OCI-M2 (cell line): Measurements from ENCODE around the gene AMPH.
"Not testable (repeated sequence)": the region's sequence is repeated elsewhere in the genome, so short reads cannot be mapped to it uniquely, and the experiment has no call there.

Experiments
- DNase-seq: peaks from one replicate; lab custom pipeline; 2025; ENCODE audit not compliant: unreplicated experiment; lab: John Stamatoyannopoulos, UW

Gene AMPH

DNA sequence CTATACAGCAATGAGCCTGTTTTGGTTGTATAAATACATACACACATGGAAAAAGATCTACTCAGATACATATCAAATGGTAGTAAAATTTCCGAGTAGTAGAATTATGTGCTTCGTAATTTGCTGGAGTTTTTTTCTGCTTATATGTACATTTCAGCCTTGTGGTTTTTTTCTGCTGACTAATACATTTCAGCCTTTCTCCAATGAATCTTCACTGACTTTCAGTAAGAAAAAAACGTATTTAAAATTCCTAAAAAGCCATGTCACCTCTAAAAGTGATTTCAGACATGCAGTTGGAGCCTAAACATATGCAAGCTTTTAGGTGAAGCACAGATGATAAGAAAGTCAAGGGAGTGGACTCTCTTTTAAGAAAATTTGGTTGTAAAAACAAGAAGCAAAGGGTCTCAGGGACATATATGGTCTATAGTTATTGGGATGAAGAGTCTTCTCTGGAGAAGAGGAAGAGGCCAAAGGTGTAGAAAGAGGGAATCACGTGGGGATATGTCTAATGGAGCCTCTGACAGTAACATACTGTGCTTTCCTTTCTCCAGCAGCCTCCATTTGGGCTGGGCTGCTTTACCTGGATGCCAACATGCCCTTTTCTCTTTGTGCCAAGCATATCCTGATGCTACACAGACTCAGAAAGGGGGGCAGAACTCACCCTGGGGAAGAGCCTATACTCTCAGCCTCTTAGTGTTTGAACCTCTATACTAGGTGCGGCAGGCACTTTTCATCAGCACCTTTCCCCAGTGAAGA, 2.4 kb downstream of the AMPH start:
- no peak for DNase-seq

DNA sequence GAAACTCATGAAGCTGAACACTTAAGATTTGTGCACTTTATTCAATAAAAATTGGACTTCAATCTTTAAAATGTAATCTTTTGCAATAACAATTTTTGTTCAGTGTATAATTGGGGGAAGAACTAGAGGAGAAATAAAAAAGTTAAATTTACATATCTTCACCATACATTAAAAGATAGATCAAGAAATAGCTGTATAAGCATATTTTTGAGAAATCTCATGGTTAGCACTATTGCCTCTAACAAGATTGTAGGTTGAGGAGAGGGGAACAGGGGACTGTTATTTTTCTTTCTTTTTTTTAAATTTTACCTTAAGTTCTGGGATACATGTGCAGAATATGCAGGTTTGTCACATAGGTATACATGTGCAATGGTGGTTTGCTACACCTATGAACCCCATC, 5.3 kb downstream of the AMPH start:
- no peak for DNase-seq

DNA sequence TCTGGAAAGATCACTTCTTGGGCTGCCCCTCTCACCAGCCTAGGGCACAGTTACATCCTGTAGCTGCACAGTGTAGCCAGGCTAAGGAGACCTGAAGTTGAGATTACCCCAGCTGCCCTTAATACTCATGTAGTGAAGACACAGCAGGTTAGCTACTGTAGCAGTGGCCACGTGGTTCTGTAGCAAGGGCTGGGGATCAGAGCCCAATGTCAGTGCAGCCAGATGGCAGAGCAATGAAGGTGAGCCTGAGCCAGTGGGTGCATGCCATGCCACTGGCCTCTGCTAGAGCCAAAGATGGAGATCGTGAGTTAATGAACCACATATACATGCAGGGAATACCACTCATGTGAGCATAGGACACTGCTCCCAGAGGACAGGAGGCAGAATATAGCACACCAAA, 15.5 kb downstream of the AMPH start:
- DNase-seq: no peak

DNA sequence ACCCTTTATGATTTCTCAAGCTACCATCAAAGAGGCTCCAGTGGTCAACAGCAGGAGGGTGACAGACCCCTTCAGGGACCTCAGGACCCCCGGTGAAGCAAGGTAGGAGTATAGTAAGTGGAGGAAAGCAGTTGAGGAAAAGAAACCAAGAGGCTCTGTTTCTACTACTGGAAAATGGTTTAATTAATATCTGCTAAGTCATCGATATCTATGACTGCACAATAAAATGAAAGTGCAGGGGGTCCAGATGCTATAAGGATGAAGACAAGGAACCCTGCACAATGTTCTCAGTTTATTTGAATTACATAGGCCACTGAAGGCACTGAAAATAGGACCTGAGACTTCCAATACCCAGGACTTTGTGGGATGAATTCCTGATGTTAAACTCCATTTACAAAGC, 23.7 kb downstream of the AMPH start:
- no peak for DNase-seq

DNA sequence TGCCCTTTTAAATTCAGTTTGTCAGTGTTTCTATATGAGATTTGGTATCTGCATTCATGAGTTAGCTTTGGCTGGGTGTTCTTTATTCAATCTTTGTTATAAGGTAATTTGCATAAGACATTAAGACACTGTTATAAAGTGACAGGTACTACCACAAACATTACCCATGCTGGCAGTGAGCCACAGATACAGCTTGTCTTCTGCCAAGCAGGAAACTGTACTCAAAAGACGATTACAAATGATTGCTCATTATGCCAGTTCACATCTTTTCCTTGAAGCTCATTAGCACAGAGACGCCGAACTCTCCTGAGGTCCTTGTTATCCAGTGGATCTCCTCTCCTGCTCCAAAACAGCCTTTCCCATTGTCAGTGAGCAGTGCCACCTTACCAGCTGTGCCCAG, 30.4 kb downstream of the AMPH start:
- DNase-seq: no peak

DNA sequence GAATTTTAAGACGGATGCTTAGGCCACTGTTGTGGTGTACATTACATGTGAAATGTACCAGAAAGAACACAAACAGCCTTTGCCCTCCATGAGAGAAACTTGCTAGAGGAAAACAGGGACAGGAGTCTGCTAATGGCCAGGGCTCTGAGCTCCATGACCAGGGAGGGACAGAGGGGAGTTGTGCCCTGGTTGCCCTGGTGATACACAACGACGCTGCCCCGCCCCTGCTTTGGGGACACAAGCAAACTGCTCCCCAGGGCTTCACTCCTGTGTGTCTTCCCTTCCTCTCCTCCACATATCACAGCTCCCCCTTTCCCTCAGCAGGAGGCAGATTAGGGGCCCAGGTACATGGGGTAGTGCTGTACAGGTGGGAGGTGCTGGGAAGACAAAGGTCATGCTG, 36.2 kb downstream of the AMPH start:
- no peak for DNase-seq

DNA sequence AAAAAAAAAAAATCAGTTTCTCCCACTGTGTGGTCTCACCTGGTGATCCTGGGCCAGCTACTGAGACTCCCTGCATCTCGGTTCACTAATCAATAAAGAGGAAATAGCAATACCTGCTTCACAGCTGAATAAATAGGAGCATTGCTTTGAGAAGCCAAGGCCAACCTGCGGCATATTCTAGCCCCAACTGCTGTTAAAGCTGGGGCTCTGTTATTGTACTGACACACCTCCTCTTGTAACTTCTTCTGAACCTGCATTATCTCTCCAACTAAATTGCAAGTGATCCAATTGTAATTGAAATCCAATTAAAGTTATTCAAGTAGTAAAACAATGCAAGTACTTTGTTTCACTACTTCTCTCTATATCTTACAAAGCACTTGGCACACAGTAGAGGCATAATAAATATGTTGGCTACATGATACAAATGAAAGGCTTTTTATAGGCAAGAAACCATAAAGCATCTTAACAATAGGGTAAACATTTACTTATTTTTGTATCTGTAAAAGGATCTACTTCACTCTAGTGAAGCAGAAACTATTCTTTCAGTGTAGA, 38.4 kb downstream of the AMPH start:
- DNase-seq: no peak

DNA sequence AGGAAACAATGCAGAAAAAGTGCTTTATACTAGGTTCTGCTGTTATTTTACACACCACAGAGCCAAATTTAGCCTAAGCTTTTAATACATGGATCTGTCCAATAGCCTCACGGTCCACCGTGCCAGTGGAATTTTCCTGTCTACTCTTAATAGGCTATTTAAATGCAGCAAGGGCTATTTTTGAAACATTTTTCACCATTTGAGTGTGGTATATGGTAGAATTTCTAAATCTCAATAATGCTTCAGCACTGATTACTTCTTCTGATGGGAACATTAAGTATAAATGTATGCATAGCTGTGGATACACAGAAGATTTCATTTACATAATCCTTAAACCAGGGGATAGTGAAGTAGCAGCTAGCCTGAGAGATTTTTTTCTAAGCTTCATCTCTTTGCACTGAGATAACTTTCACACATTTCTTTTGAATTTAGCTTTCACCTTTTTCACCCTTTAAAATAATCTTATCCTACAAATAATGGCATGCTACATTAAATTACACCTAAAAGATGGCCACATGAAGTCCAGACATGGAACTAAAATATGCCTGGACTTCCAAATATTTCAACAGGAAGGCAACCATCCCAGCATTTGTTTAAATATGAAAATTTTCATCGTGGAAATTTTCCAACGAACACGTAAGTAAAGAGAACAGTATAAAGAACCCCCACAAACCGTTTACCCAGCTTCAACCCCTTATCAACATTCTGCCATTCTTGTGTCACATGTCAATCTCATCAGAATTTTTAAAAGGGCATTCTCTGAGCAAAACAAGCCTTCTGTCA, 45.4 kb downstream of the AMPH start:
- no peak for DNase-seq

DNA sequence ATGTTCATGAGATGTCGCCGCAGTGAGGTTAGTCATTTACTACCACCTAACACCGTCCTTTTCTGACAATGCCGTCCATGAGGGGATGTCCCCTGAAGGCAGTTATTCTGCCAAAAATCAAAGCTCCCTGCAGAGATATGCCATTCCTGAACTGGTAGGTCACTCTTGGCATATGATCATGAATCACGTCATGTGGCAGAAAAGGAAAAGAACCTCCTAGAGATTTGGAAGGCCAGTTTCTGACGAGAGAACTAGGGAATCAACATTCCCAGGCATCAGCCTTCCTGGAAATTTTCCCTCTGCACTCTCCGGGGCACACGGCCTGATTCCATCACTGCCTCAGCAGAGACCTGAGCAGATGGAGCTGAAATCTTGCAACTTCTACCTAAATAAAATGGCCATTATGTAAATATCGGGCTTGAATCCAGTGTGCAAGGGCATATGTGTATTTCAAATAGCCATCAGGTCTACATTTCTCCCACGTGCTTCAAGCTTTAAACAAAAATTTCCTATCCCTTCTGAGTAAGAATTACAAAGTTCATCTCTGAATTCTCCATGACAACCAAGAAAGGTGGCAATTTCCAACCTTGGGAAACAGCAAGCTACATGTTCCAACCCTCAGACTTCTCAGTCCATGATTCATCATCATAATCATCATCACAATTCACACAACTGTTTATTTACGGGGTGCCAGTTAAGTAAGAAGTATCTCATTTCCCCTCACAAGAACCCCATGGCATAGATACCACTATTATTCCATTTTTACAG, 46.5 kb downstream of the AMPH start:
- no peak for DNase-seq

DNA sequence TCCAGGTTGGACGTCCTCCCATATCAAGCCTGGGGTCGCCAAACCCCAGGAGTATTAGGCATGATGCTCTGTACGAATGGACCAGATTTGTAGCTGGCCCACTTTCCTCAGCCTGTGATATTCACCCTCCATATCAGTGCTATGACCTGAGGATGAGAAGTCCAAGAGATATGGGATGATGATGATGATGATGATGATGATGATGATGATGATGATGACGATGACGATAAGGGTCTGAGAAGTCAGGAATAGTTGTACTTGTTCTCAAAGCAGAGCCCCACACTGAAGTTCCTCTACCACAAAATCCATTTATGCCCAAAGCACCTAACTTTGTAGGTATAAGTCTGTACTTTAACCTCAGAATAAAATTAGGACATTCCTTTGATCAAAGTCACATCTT, 50.7 kb downstream of the AMPH start:
- DNase-seq: no peak

DNA sequence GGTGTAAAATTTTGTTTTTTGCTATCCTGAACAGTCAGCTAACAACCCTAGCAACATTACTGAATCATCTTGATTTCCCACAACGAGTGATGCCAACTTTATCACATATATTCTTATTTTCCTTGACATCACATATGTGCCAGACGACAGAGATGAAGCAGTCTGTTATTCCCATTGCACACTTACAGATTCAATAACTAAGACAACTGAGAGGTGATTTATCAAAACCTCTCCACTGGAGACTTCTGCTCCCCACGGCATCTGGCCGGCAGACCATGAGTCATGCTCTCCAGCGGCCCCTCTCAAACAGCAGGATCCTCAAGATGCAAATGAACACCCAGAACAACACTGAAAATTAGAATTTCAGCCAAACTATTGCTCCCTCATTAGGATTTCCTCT, 57.1 kb downstream of the AMPH start:
- DNase-seq: no peak

DNA sequence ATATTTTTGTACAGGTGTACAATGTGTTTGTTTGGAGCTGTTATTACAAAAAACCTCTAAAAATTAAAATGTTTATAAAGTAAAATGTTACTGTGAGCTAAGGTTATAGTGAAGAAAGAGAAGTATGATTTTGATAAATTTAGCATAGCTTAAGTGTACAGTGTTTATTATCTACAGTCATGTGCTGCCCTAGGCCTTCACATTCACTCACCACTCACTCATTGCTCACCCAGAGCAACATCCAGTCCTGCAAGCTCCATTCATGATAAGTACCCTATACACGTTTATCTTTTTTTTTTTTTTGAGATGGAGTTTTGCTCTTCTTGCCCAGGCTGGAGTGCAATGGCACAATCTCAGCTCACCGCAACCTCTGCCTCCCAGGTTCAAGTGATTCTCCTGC, 59.6 kb downstream of the AMPH start:
- DNase-seq: not testable (repeated sequence)

DNA sequence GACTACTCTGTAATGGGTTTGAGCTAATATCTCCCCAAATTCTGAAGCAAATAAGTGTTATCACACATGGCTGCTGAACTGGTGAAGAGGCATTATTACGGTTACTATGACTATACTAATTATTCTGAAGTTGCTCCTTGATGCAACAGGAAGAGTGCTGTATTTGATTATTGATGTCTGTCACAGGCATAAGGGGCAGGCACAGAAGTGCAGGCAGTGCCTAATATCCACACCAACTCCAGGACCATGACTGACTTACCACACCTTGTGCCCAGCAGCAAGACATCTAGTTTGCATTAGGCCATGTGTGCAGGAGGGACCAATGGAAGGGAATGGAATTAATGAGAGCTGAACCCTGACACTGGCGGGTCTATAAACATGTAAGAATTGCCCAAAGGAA, 62.7 kb downstream of the AMPH start:
- DNase-seq: no peak

DNA sequence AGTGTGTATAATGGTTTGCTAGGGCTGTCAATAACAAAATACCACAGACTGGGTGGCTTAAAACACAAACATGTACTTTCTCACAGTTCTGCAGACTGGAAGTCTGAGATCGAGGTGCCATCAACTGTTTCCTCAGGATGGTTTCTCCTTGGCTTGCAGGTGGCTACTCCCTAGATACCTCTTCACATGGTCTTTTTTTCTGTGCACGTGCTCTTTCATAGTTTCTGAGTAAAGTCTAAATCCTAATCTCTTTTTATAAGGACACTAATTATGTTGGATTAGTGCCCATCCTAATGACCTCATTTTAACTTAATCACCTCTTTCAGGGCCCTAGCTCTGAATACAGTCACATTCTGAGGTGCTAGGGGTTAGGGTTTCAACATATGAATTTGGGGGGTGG, 65.9 kb downstream of the AMPH start:
- no peak for DNase-seq

DNA sequence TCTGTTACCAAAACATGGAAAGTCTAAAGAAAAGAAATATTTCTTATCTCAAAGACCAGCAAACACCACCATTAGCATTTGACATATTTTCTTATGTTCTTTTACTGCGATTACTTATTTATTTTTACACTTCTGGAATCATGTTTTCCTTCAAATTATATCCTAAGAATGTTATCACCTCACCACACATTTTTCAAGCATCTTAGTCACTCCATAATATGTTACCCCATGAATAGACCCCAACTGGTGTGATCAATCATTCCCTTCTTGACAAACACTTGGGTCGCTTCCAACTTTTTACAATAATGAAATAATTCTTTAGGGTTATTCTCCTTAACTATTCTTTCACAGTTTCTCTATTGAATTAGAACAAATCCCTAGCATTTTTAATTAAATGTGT, 67.4 kb downstream of the AMPH start:
- DNase-seq: no peak

DNA sequence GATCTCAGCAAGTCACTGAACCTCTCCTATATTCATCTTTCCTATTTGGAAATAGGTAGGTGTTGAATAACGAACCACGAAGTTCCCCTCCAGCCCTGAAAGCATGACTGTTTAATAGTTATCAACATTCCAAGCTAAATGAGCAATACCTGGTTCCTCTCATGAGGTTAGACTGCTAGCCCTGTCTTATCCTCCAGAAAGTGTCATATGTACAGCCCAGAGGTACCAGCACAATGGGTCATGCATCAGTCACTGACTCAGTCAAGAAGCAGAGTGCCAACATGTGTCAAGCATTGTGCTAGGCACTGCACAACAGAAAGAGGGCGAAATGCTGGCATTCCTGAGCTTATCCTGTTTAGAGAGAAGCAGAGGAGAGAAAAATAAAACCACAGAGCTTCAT, 70.0 kb downstream of the AMPH start:
- DNase-seq: no peak

DNA sequence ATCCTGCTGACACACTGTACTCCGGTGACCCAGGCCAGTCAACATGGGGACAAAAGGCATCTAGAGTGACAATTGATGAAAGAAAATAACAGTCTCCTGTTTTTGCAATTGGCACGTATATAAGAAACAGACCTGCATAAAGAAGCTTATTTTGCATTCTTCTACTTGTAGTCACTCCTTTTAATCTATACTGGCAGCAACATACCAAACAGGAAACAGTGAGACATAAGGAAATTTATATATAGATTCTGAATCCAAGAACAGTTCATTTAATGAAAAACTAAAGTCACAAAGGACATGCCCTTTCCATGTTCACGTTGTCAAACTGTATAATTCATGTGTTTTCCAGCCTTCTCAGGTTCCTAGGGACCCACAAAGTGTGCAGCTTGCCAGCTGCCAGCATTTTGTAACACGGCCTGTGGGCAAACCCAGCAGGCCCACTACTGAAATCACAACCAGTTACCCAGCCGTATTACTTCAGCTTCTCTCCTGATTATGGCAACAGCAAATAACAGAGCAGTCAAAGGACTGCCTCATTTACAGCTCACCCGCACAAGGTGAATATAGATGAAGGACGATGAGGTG, 72.3 kb downstream of the AMPH start:
- DNase-seq: no peak

DNA sequence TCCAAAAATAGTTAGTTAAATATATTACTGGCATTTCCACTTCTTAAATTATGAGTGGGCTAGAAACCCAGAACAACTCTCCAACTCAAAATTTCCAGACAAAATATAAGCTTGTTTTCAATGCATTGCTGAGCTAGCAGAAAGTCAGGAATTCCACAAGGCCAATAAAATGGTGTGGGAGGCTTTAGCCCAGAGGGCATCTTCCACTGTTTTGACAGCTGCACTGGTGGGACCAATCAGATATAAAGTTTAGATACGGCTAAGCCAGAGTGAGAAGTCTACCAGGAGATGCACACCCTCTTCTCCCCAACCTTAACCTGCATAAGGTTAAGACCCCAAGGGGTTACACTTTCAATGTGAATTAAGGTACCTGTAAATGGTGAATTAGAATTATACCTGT, 76.6 kb downstream of the AMPH start:
- DNase-seq: no peak

DNA sequence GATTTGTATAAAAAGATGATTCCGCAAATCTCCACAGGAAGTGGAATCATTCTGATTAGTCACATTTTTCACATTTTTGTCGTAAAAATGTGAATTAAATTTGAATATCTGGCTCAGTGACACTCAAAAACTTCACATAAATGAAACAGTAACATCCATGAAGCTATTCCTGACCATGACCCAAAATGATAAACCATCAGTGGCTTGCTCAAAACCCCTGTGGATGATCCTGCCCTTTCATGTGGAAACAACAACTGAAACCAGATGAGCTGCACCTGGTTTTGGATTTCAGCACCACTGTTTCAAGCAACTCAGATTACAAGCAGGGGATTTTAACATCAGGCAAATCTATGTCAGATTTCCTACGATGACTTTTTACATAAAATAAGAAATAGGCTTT, 80.3 kb downstream of the AMPH start:
- DNase-seq: no peak

DNA sequence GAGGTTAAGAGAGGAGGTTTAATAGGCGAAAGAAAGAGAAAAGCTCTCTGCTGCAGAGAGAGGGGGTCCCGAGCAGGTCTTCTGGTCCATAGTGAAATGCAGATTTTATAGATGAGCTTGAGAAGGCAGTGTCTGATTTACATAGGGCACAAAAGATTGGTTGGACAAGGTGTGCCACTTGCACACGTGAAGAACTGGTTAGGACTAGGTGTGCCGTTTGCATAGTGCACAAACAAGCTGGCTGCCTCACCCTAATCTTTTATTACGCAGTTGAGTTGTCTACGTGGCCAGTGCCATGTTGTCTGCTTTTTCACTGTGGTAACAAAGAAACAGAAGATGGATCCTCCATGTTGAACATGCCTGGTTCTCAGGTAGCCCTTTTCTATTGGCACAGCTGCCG, 82.6 kb downstream of the AMPH start:
- no peak for DNase-seq

DNA sequence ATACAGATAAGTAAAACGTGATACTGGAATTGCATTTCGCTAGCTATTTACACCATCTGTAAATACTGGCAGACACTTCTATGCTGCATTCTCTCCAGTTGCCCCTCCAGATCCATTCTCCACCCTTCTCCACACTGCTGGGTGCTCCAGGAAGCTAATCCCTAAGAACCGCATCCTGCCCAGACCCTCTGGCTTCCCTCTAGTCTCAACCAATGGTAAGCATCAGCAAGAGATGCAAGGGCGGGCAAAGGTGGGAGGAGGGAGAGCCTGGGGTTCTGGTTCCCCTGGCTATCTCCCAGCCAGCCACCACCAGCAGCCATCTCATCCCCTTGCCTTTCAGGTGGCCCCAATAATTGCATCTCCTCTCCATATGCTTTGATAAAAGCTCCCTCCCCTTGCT, 84.4 kb downstream of the AMPH start:
- no peak for DNase-seq
